ENCODE results near the gene FDX1. TPM values are rescaled to one million over a fixed set of nuclear protein-coding genes. Genes with fewer than 3 reads are reported as not detected.
"Not testable (repeated sequence)": the region's sequence is repeated elsewhere in the genome, so short reads cannot be mapped to it uniquely, and the experiment has no call there.

FDX1 gene
- total RNA-seq, 1 experiment from 2014 or later, result 14.5 TPM

DNA sequence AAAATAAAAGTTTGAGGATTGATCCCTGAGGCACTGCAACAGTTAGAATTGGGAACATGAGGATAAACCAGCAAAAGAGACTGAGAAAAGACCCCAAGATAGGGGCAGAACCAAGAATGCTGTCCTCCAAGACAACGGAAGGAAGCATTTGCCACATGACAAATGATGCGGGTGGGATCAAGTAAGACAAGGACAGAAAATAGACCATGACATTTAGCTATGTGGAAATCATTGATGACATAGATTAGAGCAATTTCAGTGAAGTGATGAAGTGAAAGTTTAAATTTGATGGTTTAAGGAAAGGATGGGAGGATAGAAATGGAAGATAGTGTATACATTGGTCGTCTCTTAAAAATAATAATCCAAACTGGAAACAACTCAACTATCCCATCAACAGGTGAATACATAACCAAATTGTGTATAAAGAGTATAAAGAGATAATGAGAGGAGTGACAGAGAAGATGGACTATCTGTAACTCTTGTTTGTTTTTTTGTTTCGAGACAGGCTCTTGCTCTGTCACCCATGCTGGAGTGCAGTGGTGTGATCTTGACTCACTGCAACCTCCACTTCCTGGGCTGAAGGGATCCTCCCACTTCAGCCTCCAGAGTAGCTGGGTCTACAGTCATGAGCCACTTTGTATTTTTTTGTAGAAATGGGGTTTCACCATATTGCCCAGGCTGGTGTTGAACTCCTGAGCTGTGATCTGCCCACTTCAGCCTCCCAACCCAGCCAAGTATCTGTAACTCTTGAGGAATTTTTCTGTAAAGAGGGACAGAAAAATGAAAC lies 48.7 kb upstream of the FDX1 start:
- intact Hi-C loops (cut with micrococcal nuclease), result no loop called here
- H3K9ac ChIP-seq (ENCODE audit: low read length), result no peak overlapping the region
- ChIA-PET RAD21 (ENCODE audit: low non-redundant PET in 1 of 2, low total read pairs in 2 of 2, uncharacterized antibody in 2 of 2, unreplicated experiment in 2 of 2) (no interaction called here), POLR2A (no interaction called here), CTCF (no interaction called here)
- no peaks in the 10 kb centered on the region for H3K27me3 ChIP-seq (ENCODE audit: insufficient read depth, low read length)
- no TSS peak for BruUV-seq (replicated peaks)
- no peaks in the 10 kb centered on the region for H3K79me2 ChIP-seq (ENCODE audit: insufficient read depth, low read length)
- ATAC-seq (no peak), DNase-seq (ENCODE audit: low read depth, low spot score) (no peak)
- no peaks in the 10 kb centered on the region for H4K20me1 ChIP-seq (ENCODE audit: insufficient read depth)
- no peak overlapping the region for H3K4me2 ChIP-seq (ENCODE audit: low read length)
- no peaks in the 10 kb centered on the region for H3K9me3 ChIP-seq (ENCODE audit: control insufficient read depth in 1 of 2, insufficient read depth in 1 of 2, low read depth in 1 of 2, low read length in 2 of 2)
- no peak overlapping the region for H2AFZ ChIP-seq (ENCODE audit: low read depth, low read length, poor library complexity, severe bottlenecking)
- no peak overlapping the region for H3K27ac ChIP-seq (ENCODE audit: low read depth, low read length)
- peaks cover 4 to 8% of the 10 kb centered on the region in 2 experiments; a peak in 3 of 4 replicates for H3K4me1 ChIP-seq (ENCODE audit: control insufficient read depth in 1 of 2, insufficient read depth in 2 of 2, low read length in 2 of 2)
- H3K4me3 ChIP-seq (replicated peaks in 1 of 2; ENCODE audit: low read depth in 1 of 2, low read length in 2 of 2), result no peak overlapping the region
- H3K36me3 ChIP-seq (ENCODE audit: control insufficient read depth in 1 of 2, insufficient read depth in 2 of 2, low read length in 2 of 2), result no peaks in the 10 kb centered on the region
- H3K9me2 ChIP-seq (ENCODE audit: insufficient read depth), result no peaks in the 10 kb centered on the region
- TF ChIP-seq, protein P1, sequence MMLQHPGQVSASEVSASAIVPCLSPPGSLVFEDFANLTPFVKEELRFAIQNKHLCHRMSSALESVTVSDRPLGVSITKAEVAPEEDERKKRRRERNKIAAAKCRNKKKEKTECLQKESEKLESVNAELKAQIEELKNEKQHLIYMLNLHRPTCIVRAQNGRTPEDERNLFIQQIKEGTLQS (IDR thresholded peaks at IDR 0.05), result no peak
- TF ChIP-seq EGR1 (IDR thresholded peaks at IDR 0.05; ENCODE audit: low read depth), result no peak
- TF ChIP-seq YY1 (IDR thresholded peaks at IDR 0.05; ENCODE audit: extremely low read depth, insufficient replicate concordance, low read depth, low read length), result no peak
- no peak for TF ChIP-seq EZH2 (IDR thresholded peaks at IDR 0.05)

DNA sequence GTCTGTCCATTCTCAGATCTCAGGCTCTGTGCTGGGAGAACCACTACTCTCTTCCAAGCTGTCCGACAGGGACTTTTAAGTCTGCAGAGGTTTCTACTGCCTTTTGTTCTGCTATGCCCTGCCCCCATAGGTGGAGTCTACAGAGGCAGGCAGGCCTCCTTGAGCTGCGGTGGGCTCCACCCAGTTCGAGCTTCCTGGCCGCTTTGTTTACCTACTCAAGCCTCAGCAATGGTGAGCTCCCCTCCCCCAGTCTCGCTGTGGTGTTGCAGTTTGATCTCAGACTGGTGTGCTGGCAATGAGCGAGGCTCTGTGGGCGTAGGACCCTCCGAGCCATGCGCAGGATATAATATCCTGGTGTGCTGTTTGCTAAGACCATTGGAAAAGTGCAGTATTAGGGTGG lies 41.5 kb upstream of the FDX1 start:
- H3K27me3 ChIP-seq (ENCODE audit: insufficient read depth, low read length); ATAC-seq; DNase-seq (ENCODE audit: low read depth, low spot score); H3K79me2 ChIP-seq (ENCODE audit: insufficient read depth, low read length); H3K9ac ChIP-seq (ENCODE audit: low read length); H3K36me3 ChIP-seq (ENCODE audit: control insufficient read depth in 1 of 2, insufficient read depth in 2 of 2, low read length in 2 of 2); H3K9me3 ChIP-seq (ENCODE audit: control insufficient read depth in 1 of 2, insufficient read depth in 1 of 2, low read depth in 1 of 2, low read length in 2 of 2); POLR2A ChIA-PET; RAD21 ChIA-PET (ENCODE audit: low non-redundant PET in 1 of 2, low total read pairs in 2 of 2, uncharacterized antibody in 2 of 2, unreplicated experiment in 2 of 2); CTCF ChIA-PET; H3K27ac ChIP-seq (ENCODE audit: low read depth, low read length); H2AFZ ChIP-seq (ENCODE audit: low read depth, low read length, poor library complexity, severe bottlenecking); BruUV-seq (replicated peaks); H3K9me2 ChIP-seq (ENCODE audit: insufficient read depth); H3K4me3 ChIP-seq (replicated peaks in 1 of 2; ENCODE audit: low read depth in 1 of 2, low read length in 2 of 2); H4K20me1 ChIP-seq (ENCODE audit: insufficient read depth); H3K4me2 ChIP-seq (ENCODE audit: low read length); intact Hi-C loops (cut with micrococcal nuclease); H3K4me1 ChIP-seq (ENCODE audit: control insufficient read depth in 1 of 2, insufficient read depth in 2 of 2, low read length in 2 of 2): not testable (repeated sequence)

Data from HCT116 (cell line).